GM23248 (cell line): ENCODE data around the gene SFRP5.

ENCODE experiments used
- EZH2 ChIP-seq: fragments of 200-600 bp; sonication (generic); IDR thresholded peaks from 2 replicates; pipeline ENCODE4 v1.6.1; 2018; ENCODE audit warnings: antibody characterized with exemption, mild to moderate bottlenecking; ENCODE audit not compliant: insufficient read depth, poor library complexity, severe bottlenecking
- EZH2phosphoT487 ChIP-seq: fragments of 200-600 bp; sonication (generic); IDR thresholded peaks from 2 replicates; pipeline ENCODE4 v1.6.1; 2018; ENCODE audit warnings: antibody characterized with exemption, moderate library complexity, mild to moderate bottlenecking, low read depth; ENCODE audit not compliant: insufficient read depth

- TF ChIP-seq EZH2 (no peak), EZH2phosphoT487 (no peak)
Measured at GRCh38 chr10:97754726-97755125, 17.1 kb downstream of the SFRP5 start.
